HG02852 (cell line): Measurements from ENCODE around the gene KDM8.

Experiments
- ATAC-seq: cut with Tn5 transposase; IDR thresholded peaks from one replicate; pipeline ENCODE4 v1.9.1; 2021; ENCODE audit warnings: mild to moderate bottlenecking, moderate library complexity; ENCODE audit not compliant: unreplicated experiment

The KDM8 gene

GRCh38 chr16:27203507-27204311 lies at the start of gene KDM8:
Gene KDM8 (plus strand): TSS chr16:27203526. CDS start chr16:27210124, 6,598 bp downstream.
- ATAC-seq, result peak; percentile 84

DNA sequence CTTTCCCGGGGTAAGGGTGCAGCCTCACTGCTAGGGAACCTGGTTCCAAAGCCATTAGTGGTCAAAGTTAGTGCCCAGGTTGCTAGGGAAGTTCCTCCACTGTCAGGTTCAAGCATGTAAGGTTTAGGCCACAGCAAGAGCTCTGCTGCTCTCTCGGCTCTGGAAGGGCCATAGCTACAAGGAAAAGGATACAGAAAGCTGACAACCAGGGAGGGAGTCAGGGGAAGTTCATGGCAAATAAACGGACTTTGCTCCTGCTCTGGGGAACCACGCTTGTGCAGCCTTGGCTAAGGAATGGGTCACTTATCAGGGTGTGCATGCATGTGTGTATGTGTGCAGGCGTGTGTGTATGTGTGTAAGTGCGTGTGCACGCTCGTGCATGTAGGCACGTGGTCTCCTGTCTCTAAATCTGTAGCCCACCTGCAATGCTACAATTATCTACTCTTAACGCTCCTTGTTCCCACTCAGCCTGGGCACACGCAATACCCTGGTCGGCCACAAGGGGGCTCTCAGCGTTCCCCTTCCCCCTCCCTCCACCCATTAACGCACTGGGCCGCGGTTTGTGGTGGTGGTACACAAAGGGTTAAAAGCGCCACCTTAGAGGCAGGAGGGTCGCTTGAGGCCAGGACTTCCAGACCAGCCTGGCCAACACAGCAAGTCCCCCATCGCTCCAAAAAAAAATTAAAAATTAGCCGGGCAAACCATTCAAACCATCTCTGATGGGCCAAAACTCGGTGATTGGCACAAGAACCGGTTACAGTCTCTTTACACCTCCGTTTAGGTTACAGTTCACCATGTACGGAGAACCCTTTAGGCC lies 48.4 kb upstream of the KDM8 start:
- ATAC-seq, result no peak

DNA sequence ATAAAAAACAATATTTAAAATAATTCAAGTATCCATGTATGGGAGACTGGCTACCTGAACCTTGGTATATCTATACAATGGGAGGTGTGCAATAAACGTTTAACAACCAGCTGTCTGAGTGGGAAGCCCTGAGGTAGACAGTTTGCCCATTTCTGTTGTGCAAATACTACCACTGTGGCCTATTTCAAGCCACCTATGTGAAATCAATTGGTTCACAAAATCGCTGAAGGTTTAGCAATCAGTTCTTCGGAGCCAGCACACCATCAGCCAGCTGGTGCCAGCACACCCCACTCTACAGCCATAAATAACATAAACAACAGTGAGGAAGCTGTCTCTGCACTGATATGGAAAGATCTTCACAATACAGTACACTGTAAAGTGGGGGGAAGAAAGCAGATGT lies 46.7 kb upstream of the KDM8 start:
- ATAC-seq, result no peak

DNA sequence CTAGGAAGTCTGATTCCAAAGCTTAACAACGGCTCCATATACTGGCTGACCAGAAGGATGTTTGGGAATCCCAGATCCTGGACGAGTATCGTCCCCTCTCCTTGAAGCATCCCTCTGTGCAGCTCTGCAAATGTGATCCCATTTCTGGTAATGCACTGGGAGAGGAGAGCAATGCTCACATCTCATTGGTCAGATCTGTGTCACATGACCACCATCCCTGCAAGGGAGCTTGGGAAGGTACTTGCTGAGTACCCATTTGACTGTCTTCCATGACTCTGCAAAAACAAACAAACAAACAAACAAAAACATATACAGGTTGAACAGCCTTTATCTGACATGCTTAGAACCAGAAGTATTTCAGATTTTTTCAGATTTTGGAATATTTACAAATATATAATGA lies 41.9 kb upstream of the KDM8 start:
- ATAC-seq, result no peak

- no peak for ATAC-seq
Measured at GRCh38 chr16:27164352-27164751, 39.0 kb upstream of the KDM8 start.

- ATAC-seq, result no peak
Measured at GRCh38 chr16:27165576-27165975, 37.8 kb upstream of the KDM8 start.

- no peak for ATAC-seq
Measured at GRCh38 chr16:27168790-27169189, 34.5 kb upstream of the KDM8 start.

GRCh38 chr16:27169511-27170071 lies 33.7 kb upstream of the KDM8 start:
- ATAC-seq, result no peak

- no peak for ATAC-seq
Measured at GRCh38 chr16:27171584-27171983, 31.7 kb upstream of the KDM8 start.

- ATAC-seq, result no peak
Measured at GRCh38 chr16:27174007-27174406, 29.3 kb upstream of the KDM8 start.

DNA sequence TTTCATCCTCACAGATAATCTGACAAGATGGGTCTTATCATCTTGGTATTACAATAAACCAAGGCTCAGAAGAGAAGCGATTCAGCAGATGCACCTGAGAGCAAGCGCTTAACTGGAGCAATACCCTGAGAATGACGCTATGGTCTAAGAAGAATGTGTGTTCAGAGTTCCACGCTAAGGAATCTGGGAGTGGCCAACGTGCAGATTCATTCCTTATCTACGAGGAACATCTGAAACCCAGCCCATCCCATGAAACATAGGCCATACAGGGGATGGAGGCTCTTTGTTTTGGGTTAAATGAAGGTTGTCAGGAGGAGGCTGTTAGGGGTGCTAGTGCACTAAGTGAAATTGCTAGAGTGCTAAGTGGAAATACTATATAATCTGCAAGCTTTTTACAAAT lies 28.5 kb upstream of the KDM8 start:
- no peak for ATAC-seq

GRCh38 chr16:27175888-27176287 lies 27.4 kb upstream of the KDM8 start:
- no peak for ATAC-seq

DNA sequence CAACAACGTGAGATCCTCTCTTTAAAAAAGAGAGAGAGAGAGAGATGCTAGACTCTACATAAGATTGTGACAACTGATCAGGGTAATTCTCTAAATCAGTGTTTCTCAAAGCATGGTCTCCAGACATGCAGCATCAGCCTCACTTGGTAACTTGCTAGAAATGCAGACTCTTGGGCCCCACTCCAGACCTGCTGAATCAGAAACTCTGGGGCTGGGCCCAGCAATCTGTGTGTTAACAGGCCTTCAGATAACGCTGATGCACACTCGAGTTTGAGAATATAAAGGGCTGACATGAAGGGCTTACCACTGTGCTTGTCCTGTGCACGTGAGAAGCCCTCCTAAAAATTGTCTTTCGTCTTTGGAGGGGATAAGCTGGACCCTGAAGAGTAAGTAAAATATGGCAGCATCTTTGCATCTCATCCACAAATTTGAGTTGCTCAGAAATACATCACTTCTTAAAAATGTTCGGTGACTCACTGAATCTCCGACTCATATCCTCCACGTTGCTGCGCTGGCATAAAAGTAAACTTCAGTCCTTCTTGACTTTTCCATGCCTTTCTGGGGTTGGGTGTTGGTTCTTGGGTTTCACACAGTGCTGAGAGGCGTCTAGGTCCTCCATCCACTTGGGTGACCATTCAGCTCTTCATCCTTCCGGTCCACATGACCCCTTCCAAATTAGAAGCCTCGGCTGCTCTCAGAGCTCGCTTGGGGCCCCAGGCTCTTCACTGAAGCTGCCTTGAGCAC lies 26.1 kb upstream of the KDM8 start:
- ATAC-seq, result no peak

GRCh38 chr16:27179500-27180072 lies 23.7 kb upstream of the KDM8 start:
- peak; percentile 68 for ATAC-seq

- no peak for ATAC-seq
Measured at GRCh38 chr16:27181019-27181790, 22.1 kb upstream of the KDM8 start.

DNA sequence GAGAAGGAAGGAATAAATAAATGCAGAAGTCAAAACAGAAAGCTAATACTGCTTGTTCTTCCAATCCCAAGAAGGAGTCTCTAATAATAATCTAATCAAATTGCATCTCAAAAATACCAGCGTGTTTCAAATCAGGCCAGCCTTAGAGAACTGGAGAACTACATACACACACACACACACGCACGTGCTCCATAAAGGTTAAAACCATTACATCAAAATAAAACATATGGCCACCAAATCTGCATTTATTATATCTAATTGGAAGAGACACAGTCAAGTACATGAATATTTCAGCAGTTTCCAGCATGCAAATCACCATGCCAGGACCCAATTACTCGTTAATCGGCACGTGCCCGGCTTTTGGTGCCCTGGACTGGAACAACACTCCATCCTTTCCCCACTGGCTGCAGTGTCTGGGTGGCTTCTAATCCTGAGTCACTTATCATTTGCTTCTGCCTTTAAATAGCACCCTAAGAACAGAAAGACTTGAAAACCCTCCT lies 20.4 kb upstream of the KDM8 start:
- ATAC-seq, result no peak

- ATAC-seq, result no peak
Measured at GRCh38 chr16:27185776-27186130, 17.6 kb upstream of the KDM8 start.

- ATAC-seq, result no peak
Measured at GRCh38 chr16:27188633-27189032, 14.7 kb upstream of the KDM8 start.

DNA sequence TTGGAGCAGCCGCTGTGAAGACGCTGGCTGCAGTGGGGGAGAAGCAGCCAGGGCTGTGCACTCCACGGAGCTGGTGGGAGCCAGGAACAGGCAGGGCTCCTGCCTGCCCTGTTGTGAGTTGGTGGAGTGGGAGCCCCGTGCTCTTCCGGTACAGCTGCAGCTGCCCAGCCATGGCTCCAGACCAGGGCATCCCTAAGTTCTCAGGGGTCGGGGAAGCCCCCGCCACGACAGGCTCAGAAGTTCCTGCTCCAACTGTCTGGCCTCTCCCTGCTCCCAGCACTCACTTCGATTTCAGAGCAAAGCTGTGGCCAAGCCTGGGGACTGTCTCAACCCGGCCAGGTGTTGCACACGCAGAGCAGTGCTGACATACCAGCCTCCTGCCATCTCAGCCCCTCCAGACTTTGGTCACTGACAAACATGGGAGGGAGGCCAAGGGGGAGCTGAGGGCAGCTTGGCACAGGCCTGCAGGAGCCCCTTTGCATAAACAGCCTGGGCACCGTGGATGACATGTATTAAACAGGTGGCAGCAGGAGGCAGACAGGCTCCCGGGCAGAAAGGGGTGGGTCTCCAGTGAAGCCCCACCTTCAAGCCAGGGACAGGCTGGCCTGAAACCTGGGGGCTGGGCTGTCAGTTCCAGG lies 13.9 kb upstream of the KDM8 start:
- no peak for ATAC-seq
